Parathyroid adenoma (tissue), 2 donors: ENCODE results near the gene UBTD1.

Experiments
- H2AFZ ChIP-seq: fragments of 300-600 bp; sonication (generic); one replicate; pipeline ENCODE4 v1.7.0; 2017; ENCODE audit warnings: antibody characterized with exemption, mild to moderate bottlenecking
- H3K27ac ChIP-seq: fragments of 300-600 bp; sonication (generic); one replicate; pipeline ENCODE4 v1.7.0; 2017
- H3K27me3 ChIP-seq: fragments of 300-600 bp; sonication (generic); one replicate; pipeline ENCODE4 v1.7.0; 2017; ENCODE audit warnings: low read length; ENCODE audit not compliant: control insufficient read depth, insufficient read depth
- H3K36me3 ChIP-seq: fragments of 300-600 bp; sonication (generic); one replicate; pipeline ENCODE4 v1.7.0; 2017; ENCODE audit warnings: low read length; ENCODE audit not compliant: control insufficient read depth, insufficient read depth
- H3K4me1 ChIP-seq: fragments of 300-600 bp; sonication (generic); one replicate; pipeline ENCODE4 v1.7.0; 2017; ENCODE audit warnings: control low read depth
- H3K4me2 ChIP-seq: fragments of 300-600 bp; sonication (generic); one replicate; pipeline ENCODE4 v1.7.0; 2017; ENCODE audit warnings: low read length
- H3K4me3 ChIP-seq: fragments of 300-600 bp; sonication (generic); one replicate; pipeline ENCODE4 v1.7.0; 2017; ENCODE audit warnings: low read depth, low read length
- H3K79me2 ChIP-seq: fragments of 300-600 bp; sonication (generic); one replicate; pipeline ENCODE4 v1.7.0; 2017; ENCODE audit warnings: control low read depth
- H3K9ac ChIP-seq: fragments of 300-600 bp; sonication (generic); one replicate; pipeline ENCODE4 v1.7.0; 2017; ENCODE audit warnings: mild to moderate bottlenecking
- H3K9me3 ChIP-seq: fragments of 300-600 bp; sonication (generic); one replicate; pipeline ENCODE4 v1.7.0; 2017; ENCODE audit warnings: low read length; ENCODE audit not compliant: control insufficient read depth
- CTCF ChIP-seq: fragments of 300-600 bp; sonication (generic); IDR thresholded peaks from one replicate; pipeline ENCODE4 v1.7.0; 2017; ENCODE audit warnings: antibody characterized with exemption, mild to moderate bottlenecking
- donor health status: primary hyperparathyroidism.

The UBTD1 gene

GRCh38 chr10:97584060-97584797 lies 85.5 kb downstream of the UBTD1 start, which contains the start of gene HOGA1:
TSS of gene HOGA1 (plus strand) at chr10:97584389. CDS start at chr10:97584704, 315 bp downstream.
- H3K4me2 ChIP-seq: peak within 1 kb of the TSS; percentile 64
- TF ChIP-seq CTCF: no peak
- H3K36me3 ChIP-seq: no peaks in the 10 kb centered on the region
- H3K27ac ChIP-seq: peak within 1 kb of the TSS; percentile 59
- no peaks in the 10 kb centered on the region for H3K27me3 ChIP-seq
- peaks cover 18% of the 10 kb centered on the region for H3K4me1 ChIP-seq
- H3K4me3 ChIP-seq: peak within 1 kb of the TSS; percentile 32
- H3K9me3 ChIP-seq: no peaks in the 10 kb centered on the region
- peaks cover 16% of the 10 kb centered on the region for H3K79me2 ChIP-seq
- no peak within 1 kb of the TSS for H3K9ac ChIP-seq
- peak within 1 kb of the TSS; percentile 98 for H2AFZ ChIP-seq

GRCh38 chr10:97584798-97585438 lies 86.2 kb downstream of the UBTD1 start:
- peak overlapping the region; percentile 32 for H3K4me3 ChIP-seq
- peaks cover 16% of the 10 kb centered on the region for H3K79me2 ChIP-seq
- TF ChIP-seq CTCF: no peak

DNA sequence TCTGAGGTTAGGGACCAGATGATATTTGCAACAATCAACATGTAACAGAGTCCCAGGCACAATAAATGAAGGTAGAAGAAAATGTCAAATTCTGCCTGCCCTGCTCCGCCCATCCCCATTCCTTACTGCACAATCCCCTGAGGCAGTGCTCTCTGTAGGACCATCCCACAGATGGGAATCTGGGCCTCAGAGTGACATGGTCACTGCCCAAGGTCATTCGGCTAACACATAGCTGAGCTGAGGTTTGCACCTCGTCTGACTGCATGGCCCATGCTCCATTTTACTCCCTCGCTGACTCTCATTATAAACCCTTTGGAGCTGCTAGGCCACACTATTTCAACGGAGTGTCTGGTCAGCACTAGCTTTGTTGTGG lies 86.7 kb downstream of the UBTD1 start:
- no peaks in the 10 kb centered on the region for H3K9me3 ChIP-seq
- H3K4me2 ChIP-seq: no peak overlapping the region
- peaks cover 16% of the 10 kb centered on the region for H3K79me2 ChIP-seq
- no peaks in the 10 kb centered on the region for H3K27me3 ChIP-seq
- H3K27ac ChIP-seq: no peak overlapping the region
- H3K36me3 ChIP-seq: no peaks in the 10 kb centered on the region
- TF ChIP-seq CTCF: no peak
- H2AFZ ChIP-seq: no peak overlapping the region
- no peak overlapping the region for H3K9ac ChIP-seq
- peaks cover 18% of the 10 kb centered on the region for H3K4me1 ChIP-seq
- no peak overlapping the region for H3K4me3 ChIP-seq

More at GRCh38 chr10:97584798-97585438, 86.2 kb downstream of the UBTD1 start:
- H3K4me1 ChIP-seq: peaks cover 18% of the 10 kb centered on the region
- no peaks in the 10 kb centered on the region for H3K27me3 ChIP-seq
- H3K4me2 ChIP-seq: peak overlapping the region; percentile 64
- no peaks in the 10 kb centered on the region for H3K36me3 ChIP-seq
- peak overlapping the region; percentile 59 for H3K27ac ChIP-seq
- no peak overlapping the region for H3K9ac ChIP-seq
- H3K9me3 ChIP-seq: no peaks in the 10 kb centered on the region
- H2AFZ ChIP-seq: peak overlapping the region; percentile 98

- no peak overlapping the region for H3K27ac ChIP-seq
- H3K9me3 ChIP-seq: no peaks in the 10 kb centered on the region
- H3K36me3 ChIP-seq: no peaks in the 10 kb centered on the region
- no peak overlapping the region for H3K9ac ChIP-seq
- no peak overlapping the region for H2AFZ ChIP-seq
- peaks cover 16% of the 10 kb centered on the region for H3K79me2 ChIP-seq
- H3K4me2 ChIP-seq: no peak overlapping the region
- no peaks in the 10 kb centered on the region for H3K27me3 ChIP-seq
- peaks cover 18% of the 10 kb centered on the region for H3K4me1 ChIP-seq
- TF ChIP-seq CTCF: no peak
- H3K4me3 ChIP-seq: no peak overlapping the region
Measured at GRCh38 chr10:97587183-97587582, 88.5 kb downstream of the UBTD1 start.
